Measurements from ENCODE around the gene OGDHL.

OGDHL gene

DNA sequence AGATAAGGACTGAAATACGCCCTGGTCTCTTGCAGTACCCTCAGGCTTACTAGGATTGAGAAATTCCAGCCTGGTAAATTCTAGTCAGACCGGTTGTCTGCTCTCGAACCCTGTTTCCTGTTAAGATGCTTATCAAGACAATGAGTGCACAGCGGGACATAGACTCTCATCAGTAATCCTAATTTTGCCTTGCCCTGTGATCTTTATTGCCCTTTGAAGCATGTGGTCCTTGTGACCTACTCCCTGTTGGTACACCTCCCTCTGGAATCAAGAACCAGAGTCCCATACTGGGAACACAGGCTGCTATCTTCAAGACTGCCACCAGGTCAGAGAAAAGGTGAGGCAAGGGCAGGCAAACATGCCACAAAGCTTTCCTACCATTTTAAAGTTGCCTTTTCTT, 75.5 kb downstream of the OGDHL start:
- no peak for DNase-seq

Measured in retina (tissue), 1 donor.